Thoracic aorta (tissue), 2 donors: Measurements from ENCODE around the gene NPIPA3. TPM values are rescaled to one million over a fixed set of nuclear protein-coding genes. Genes with fewer than 3 reads are reported as not detected.
"Not testable (repeated sequence)": the region's sequence is repeated elsewhere in the genome, so short reads cannot be mapped to it uniquely, and the experiment has no call there.

Experiments
- ATAC-seq: fragments of 150-250 bp; one replicate; pipeline ENCODE4 v1.8.0; 2017; ENCODE audit warnings: low read depth; ENCODE audit not compliant: insufficient number of reproducible peaks, low FRiP score
- DNase-seq: peaks from one replicate; pipeline ENCODE4 v3.0.0-alpha.2; 2020; ENCODE audit warnings: low spot score
- H3K27ac ChIP-seq, 2 donors: fragments of 200-600 bp; sonication (generic); 1 replicate in 1 of 2; 2 replicates in 1 of 2; pipeline ENCODE4 v1.5.1; 2016; ENCODE audit warnings: mild to moderate bottlenecking in 2 of 2, moderate library complexity in 2 of 2
- H3K27me3 ChIP-seq: fragments of 200-600 bp; sonication (generic); replicated peaks from 2 replicates; pipeline ENCODE4 v1.6.0; 2016; ENCODE audit warnings: mild to moderate bottlenecking; ENCODE audit not compliant: insufficient read depth
- H3K36me3 ChIP-seq: fragments of 200-600 bp; sonication (generic); one replicate; pipeline ENCODE4 v1.5.1; 2016
- H3K4me1 ChIP-seq, 2 donors: fragments of 200-600 bp; sonication (generic); 1 replicate in 1 of 2; 2 replicates in 1 of 2; pipeline versions ENCODE4 v1.5.1 to v1.6.0; 2016; ENCODE audit warnings: low read depth in 2 of 2, mild to moderate bottlenecking in 1 of 2; ENCODE audit not compliant: control insufficient read depth in 1 of 2
- H3K4me3 ChIP-seq: fragments of 200-600 bp; sonication (generic); 2 replicates; pipeline ENCODE4 v1.5.1; 2016; ENCODE audit warnings: mild to moderate bottlenecking
- H3K9me3 ChIP-seq: fragments of 200-600 bp; sonication (generic); 2 replicates; pipeline ENCODE4 v1.5.1; 2016
- total RNA-seq, 2 donors: library from RNA; depleted of rRNA; stranded (reverse); fragments of >200 nt; gene quantifications; one replicate each; pipeline versions ENCODE4 v1.1.0 to v1.2.3, GENCODE V29; 2016
- TF ChIP-seq, protein P1 (sequence below): fragments of 200-600 bp; sonication (generic); IDR thresholded peaks from one replicate; pipeline ENCODE4 v1.5.1; 2019; ENCODE audit warnings: antibody characterized with exemption

NPIPA3 gene
- total RNA-seq: 10 to 100 TPM in 1 of 2 donors, 1 to 10 TPM in 1; 2.6 to 12.8 TPM

DNA sequence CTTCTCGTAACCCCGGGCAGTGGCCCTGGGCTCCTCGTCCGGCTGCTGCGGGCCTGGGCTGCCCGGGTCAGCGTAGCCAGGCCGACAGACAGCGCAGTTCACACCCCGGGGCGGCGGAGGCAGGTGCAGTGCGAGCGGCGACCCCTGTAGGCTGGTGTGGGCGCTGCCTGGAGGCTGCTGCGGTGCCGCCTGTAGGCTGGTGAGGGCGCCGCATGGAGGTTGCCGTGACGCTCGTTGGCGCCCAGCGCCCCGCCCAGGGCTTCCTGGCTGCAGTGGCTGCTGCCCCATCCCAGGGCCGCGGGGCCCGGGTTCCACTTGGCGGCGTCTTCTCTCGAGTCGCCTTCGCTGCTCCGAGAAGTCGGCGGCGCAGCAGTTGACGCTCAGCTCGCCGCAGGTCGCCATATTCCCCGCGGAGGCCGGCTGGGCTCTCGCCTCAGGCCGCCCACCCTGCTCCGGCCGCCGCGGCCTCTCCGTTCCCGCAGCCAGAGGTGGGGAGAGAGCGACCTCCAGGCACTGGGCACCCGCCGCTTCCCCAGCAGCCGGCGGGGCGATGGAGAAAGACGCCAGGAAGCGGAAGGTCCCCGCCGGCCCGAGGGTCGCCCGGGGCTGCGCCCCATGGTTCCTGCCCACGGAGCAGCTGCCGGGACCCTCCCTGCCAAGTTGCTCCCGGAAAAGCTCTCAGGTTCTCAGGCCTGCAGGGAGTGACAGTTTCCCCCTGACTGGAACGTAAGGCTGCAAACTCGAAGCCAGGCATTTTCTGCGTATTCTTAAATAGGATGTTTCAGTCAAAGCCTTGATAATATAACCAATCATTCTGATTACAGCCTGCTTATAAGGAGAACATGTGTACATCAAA, at the start of gene NPIPA3:
Gene NPIPA3, plus strand, starts transcription at position 256 of the 856 bp plus-strand sequence. CDS start 5,533 bp downstream, outside the sequence.
- not testable (repeated sequence) for H3K4me3 ChIP-seq, H3K27ac ChIP-seq

DNA sequence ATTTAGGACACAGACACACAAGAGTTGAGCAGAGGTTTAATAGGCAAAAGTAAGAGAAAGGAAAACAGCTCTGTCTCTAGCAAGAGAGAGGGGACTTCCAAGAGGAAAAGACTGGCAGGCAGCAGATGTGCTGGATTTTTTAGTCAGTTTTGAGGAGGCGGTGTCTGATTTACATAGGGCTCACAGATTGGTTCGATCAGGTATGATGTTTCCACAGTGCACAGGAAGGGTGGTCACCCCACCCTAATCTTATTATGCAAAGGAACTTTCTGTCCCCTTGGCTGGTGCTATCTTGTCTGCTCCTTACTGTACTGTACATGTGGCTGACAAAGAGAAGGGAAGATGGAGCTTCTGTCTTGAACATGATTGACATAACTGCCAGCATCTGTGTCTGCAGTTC, 45.1 kb upstream of the NPIPA3 start:
- DNase-seq: no peak
- Histone ChIP-seq H3K27me3 (no peaks in the 10 kb centered on the region), H3K4me1 (no peaks in the 10 kb centered on the region), H3K4me3 (no peak overlapping the region), H3K9me3 (no peaks in the 10 kb centered on the region), H3K36me3 (peaks cover 40% of the 10 kb centered on the region), H3K27ac (no peak overlapping the region)
- no peak for ATAC-seq
- TF ChIP-seq, protein P1, sequence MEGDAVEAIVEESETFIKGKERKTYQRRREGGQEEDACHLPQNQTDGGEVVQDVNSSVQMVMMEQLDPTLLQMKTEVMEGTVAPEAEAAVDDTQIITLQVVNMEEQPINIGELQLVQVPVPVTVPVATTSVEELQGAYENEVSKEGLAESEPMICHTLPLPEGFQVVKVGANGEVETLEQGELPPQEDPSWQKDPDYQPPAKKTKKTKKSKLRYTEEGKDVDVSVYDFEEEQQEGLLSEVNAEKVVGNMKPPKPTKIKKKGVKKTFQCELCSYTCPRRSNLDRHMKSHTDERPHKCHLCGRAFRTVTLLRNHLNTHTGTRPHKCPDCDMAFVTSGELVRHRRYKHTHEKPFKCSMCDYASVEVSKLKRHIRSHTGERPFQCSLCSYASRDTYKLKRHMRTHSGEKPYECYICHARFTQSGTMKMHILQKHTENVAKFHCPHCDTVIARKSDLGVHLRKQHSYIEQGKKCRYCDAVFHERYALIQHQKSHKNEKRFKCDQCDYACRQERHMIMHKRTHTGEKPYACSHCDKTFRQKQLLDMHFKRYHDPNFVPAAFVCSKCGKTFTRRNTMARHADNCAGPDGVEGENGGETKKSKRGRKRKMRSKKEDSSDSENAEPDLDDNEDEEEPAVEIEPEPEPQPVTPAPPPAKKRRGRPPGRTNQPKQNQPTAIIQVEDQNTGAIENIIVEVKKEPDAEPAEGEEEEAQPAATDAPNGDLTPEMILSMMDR: no peak

More for the DNA sequence above, at the start of gene NPIPA3:
- not testable (repeated sequence) for ATAC-seq, H3K9me3 ChIP-seq, H3K27me3 ChIP-seq, H3K4me1 ChIP-seq, DNase-seq, H3K36me3 ChIP-seq

DNA sequence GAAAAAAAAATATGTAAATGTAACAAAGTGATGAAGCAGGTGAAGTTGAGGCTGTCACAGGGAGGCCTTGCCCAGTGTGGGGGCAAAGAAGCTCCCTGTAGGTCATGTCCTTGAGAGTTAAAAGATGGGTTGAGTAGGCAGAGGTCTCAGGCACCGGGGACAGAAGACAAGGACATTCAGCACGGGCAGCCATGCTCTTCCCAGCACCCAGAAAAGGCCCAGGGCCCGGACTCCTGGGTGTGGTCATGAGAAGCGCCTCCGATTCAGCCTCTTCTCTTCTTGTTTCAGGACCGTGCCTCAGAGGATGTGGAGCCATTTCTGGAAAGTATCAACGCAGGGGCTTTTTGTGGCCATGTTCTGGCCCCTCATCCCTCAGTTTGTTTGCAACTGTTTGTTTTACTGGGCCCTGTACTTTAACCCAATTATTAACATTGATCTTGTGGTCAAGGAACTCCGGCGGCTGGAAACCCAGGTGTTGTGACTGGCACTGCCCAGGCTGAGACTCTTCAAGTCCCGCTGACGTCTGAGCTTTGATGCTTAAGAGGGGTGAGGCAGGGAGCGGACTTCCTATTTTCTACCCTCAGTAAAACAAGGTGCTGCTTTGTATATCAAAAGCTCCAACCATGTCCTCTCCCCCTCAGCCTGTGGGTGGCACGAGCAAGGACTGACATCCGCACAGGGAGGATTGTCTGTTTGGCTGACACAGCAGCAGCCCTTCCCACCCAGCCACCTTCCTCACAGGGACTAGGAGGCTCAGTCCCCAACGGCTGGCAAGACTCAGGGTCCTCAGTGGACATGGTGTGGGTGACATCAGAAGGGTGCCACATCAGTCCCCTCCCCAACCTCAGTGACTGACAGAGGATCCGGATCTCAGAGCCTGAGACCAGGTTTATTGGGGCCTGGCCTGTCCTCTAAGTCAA, 35.6 kb upstream of the NPIPA3 start:
- no peak for ATAC-seq
- H3K36me3 ChIP-seq: peaks cover 33% of the 10 kb centered on the region

DNA sequence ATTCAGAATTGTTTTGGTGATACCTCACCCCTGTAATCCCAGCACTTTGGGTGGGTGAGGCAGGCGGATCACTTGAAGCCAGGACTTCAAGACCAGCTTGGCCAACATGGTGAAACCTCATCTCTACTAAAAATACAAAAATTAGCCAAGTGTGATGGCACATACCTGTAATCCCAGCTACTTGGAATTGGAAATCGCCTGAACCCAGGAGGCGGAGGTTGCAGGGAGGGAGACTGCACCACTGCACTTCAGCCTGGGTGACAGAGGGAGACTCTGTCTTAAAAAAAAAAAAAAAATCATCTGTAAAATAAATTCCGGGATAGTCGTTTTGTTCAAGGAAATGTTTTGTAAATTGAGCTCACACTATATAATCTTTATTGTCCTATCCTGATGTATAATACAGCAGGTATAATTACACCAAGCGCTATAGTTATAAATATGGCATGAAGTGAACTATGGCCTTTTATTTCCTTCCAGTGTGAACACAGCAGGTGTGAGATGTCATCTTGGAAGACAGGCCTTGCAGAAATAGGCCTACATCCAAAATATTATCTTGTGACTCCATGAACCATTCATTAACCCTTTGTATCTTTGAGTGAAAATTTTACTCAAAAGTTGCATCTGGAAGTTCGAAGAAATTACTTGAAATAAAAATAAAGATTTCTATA, 34.5 kb upstream of the NPIPA3 start:
- no peaks in the 10 kb centered on the region for H3K27me3 ChIP-seq
- no peaks in the 10 kb centered on the region for H3K9me3 ChIP-seq
- peaks cover 22% of the 10 kb centered on the region for H3K36me3 ChIP-seq
- H3K27ac ChIP-seq: no peak overlapping the region
- no peaks in the 10 kb centered on the region for H3K4me1 ChIP-seq
- TF ChIP-seq, protein P1: no peak
- DNase-seq (no peak), ATAC-seq (no peak)
- H3K4me3 ChIP-seq: no peak overlapping the region

More for the DNA sequence above, 35.6 kb upstream of the NPIPA3 start:
- H3K4me1 ChIP-seq: no peaks in the 10 kb centered on the region
- DNase-seq: no peak
- no peaks in the 10 kb centered on the region for H3K9me3 ChIP-seq
- no peaks in the 10 kb centered on the region for H3K27me3 ChIP-seq
- no peak overlapping the region for H3K4me3 ChIP-seq
- TF ChIP-seq, protein P1: no peak
- no peak overlapping the region for H3K27ac ChIP-seq

DNA sequence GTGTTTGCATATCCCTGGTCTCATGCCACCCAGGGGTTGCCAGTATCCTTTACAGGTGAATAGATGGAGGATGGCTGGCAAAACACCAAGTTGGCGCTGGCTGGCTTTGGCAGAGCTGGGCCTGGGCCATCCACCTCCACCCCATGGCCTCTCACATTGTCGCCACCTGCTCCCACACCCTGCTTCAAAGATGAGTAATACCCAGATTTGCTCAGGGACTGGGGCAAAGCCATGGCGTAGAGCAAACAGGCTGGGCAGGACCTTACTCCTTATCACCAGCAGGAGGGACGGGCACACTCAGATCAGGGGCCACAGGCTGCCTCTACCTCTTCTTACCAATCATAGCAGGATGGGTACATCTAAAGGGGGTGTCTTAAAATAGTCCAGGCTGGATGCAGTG, 33.4 kb upstream of the NPIPA3 start:
- no peaks in the 10 kb centered on the region for H3K9me3 ChIP-seq
- no peak overlapping the region for H3K4me3 ChIP-seq
- H3K27ac ChIP-seq: no peak overlapping the region
- ATAC-seq (no peak), DNase-seq (no peak)
- H3K27me3 ChIP-seq: no peaks in the 10 kb centered on the region
- peaks cover 15% of the 10 kb centered on the region for H3K36me3 ChIP-seq
- H3K4me1 ChIP-seq: no peaks in the 10 kb centered on the region
- TF ChIP-seq, protein P1: no peak
